OCI-LY1 (cell line): ENCODE measurements around the gene JAK1.
"Not testable (repeated sequence)": the region's sequence is repeated elsewhere in the genome, so short reads cannot be mapped to it uniquely, and the experiment has no call there.

Experiments
- H2AFZ ChIP-seq: fragments of 200-600 bp; sonication (generic), shearing (Covaris generic); 2 replicates; pipeline ENCODE4 v1.6.0; 2014; ENCODE audit warnings: antibody characterized with exemption, mild to moderate bottlenecking, low read length
- H3F3A ChIP-seq: fragments of 200-600 bp; sonication (generic), shearing (Covaris generic); 2 replicates; pipeline ENCODE4 v1.6.0; 2014; ENCODE audit warnings: mild to moderate bottlenecking, antibody characterized with exemption, low read length, moderate library complexity; ENCODE audit not compliant: insufficient read depth
- H3K27ac ChIP-seq: fragments of 200-600 bp; sonication (generic); 2 replicates; pipeline ENCODE4 v1.5.1; 2014; ENCODE audit warnings: low read length, mixed run types, mild to moderate bottlenecking, low read depth; ENCODE audit not compliant: poor library complexity, severe bottlenecking
- H3K27me3 ChIP-seq: fragments of 200-600 bp; sonication (generic); 2 replicates; pipeline ENCODE4 v1.6.0; 2014; ENCODE audit warnings: antibody characterized with exemption, mild to moderate bottlenecking, low read length, moderate library complexity; ENCODE audit not compliant: insufficient read depth
- H3K36me3 ChIP-seq: fragments of 200-600 bp; sonication (generic); 2 replicates; pipeline ENCODE4 v1.6.1; 2014; ENCODE audit warnings: mild to moderate bottlenecking, antibody characterized with exemption, low read length, moderate library complexity, mixed read lengths; ENCODE audit not compliant: insufficient read depth
- H3K4me1 ChIP-seq: fragments of 200-600 bp; sonication (generic); 2 replicates; pipeline ENCODE4 v1.5.1; 2014; ENCODE audit warnings: mild to moderate bottlenecking, low read length, moderate library complexity; ENCODE audit not compliant: insufficient read depth, severe bottlenecking
- H3K4me2 ChIP-seq: fragments of 200-600 bp; sonication (generic), shearing (Covaris generic); 2 replicates; pipeline ENCODE4 v1.6.1; 2014; ENCODE audit warnings: low read length
- H3K4me3 ChIP-seq: fragments of 200-600 bp; sonication (generic); 2 replicates; pipeline ENCODE4 v1.5.1; 2014; ENCODE audit warnings: low read length, low read depth, mild to moderate bottlenecking, mixed read lengths; ENCODE audit not compliant: poor library complexity, severe bottlenecking
- H3K79me2 ChIP-seq: fragments of 200-600 bp; shearing (Covaris generic); 2 replicates; pipeline ENCODE4 v1.6.1; 2016; ENCODE audit warnings: mixed run types, low read length, mixed read lengths; ENCODE audit not compliant: insufficient read depth
- H3K9ac ChIP-seq: fragments of 200-600 bp; sonication (generic), shearing (Covaris generic); 2 replicates; pipeline ENCODE4 v1.6.1; 2014; ENCODE audit warnings: mild to moderate bottlenecking, low read length, mixed read lengths
- H3K9me2 ChIP-seq: fragments of 200-600 bp; sonication (generic), shearing (Covaris generic); 2 replicates; pipeline ENCODE4 v1.6.1; 2014; ENCODE audit warnings: low read depth, mild to moderate bottlenecking, low read length, mixed read lengths
- H3K9me3 ChIP-seq: fragments of 200-600 bp; shearing (Covaris generic); 2 replicates; pipeline ENCODE4 v1.6.1; 2014; ENCODE audit warnings: low read length, mixed read lengths
- H4K20me1 ChIP-seq: fragments of 200-600 bp; sonication (generic), shearing (Covaris generic); 2 replicates; pipeline ENCODE4 v1.6.0; 2016; ENCODE audit warnings: mild to moderate bottlenecking, low read length; ENCODE audit not compliant: insufficient read depth
- EZH2 ChIP-seq: fragments of 200-600 bp; sonication (generic), shearing (Covaris generic); IDR thresholded peaks from 2 replicates; pipeline ENCODE4 v1.8.0; 2017; ENCODE audit warnings: borderline replicate concordance, mixed run types, mild to moderate bottlenecking, antibody characterized with exemption, low read length, moderate library complexity, mixed read lengths
- TF ChIP-seq, protein P1 (sequence below): fragments of 200-600 bp; sonication (generic), shearing (Covaris generic); IDR thresholded peaks from 2 replicates; pipeline ENCODE4 v1.5.1; 2017; ENCODE audit warnings: mild to moderate bottlenecking, antibody characterized with exemption, low read length, moderate library complexity, mixed read lengths

The JAK1 gene

DNA sequence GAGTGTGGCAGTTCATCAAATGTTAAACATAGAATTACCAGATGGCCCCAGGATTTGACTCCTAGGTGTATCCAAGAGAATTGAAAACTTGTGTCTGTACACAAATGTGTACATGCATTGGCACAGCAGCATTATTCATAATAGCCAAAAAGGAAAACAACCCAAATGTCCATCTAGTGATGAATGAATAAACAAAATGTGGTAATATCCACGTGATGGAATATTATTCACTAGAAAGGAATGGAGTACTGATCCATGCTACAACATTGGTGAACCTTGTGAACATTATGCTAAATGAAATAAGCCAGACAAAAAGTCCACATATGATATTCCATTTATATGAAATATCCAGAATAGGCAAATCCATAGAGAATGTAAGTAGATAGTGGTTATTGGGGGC is 143.7 kb downstream of the JAK1 start:
- H3K4me3 ChIP-seq: no peak overlapping the region
- H2AFZ ChIP-seq: no peak overlapping the region
- TF ChIP-seq EZH2: no peak
- TF ChIP-seq, protein P1, sequence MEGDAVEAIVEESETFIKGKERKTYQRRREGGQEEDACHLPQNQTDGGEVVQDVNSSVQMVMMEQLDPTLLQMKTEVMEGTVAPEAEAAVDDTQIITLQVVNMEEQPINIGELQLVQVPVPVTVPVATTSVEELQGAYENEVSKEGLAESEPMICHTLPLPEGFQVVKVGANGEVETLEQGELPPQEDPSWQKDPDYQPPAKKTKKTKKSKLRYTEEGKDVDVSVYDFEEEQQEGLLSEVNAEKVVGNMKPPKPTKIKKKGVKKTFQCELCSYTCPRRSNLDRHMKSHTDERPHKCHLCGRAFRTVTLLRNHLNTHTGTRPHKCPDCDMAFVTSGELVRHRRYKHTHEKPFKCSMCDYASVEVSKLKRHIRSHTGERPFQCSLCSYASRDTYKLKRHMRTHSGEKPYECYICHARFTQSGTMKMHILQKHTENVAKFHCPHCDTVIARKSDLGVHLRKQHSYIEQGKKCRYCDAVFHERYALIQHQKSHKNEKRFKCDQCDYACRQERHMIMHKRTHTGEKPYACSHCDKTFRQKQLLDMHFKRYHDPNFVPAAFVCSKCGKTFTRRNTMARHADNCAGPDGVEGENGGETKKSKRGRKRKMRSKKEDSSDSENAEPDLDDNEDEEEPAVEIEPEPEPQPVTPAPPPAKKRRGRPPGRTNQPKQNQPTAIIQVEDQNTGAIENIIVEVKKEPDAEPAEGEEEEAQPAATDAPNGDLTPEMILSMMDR: no peak
- no peaks in the 10 kb centered on the region for H3K4me1 ChIP-seq
- H3K9ac ChIP-seq: no peak overlapping the region
- H3K4me2 ChIP-seq: no peak overlapping the region
- no peaks in the 10 kb centered on the region for H3K36me3 ChIP-seq
- no peaks in the 10 kb centered on the region for H3F3A ChIP-seq
- no peaks in the 10 kb centered on the region for H3K9me2 ChIP-seq
- no peaks in the 10 kb centered on the region for H4K20me1 ChIP-seq
- H3K27ac ChIP-seq: no peak overlapping the region
- no peaks in the 10 kb centered on the region for H3K27me3 ChIP-seq
- no peaks in the 10 kb centered on the region for H3K79me2 ChIP-seq
- no peaks in the 10 kb centered on the region for H3K9me3 ChIP-seq

DNA sequence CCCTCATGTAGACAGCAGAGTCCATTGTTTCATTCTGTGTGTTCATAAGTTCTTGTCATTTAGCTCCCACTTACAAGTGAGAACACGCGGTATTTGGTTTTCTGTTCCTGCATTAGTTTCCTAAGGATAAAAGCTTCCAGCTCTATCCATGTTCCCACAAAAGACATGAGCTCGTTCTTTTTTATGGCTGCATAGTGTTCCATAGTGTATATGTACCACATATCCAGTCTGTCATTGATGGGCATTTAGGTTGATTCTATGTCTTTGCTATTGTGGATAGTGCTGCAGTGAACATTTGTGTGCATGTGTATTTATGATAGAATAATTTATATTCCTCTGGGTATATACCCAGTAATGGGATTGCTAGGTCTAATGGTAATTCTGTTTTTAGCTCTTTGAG is 145.8 kb downstream of the JAK1 start:
- not testable (repeated sequence) for H3K9me3 ChIP-seq, H3K4me3 ChIP-seq, H3K9me2 ChIP-seq, H2AFZ ChIP-seq, H4K20me1 ChIP-seq, H3K27me3 ChIP-seq, H3K4me2 ChIP-seq, H3K79me2 ChIP-seq, H3F3A ChIP-seq, H3K4me1 ChIP-seq, H3K9ac ChIP-seq, H3K36me3 ChIP-seq, H3K27ac ChIP-seq

DNA sequence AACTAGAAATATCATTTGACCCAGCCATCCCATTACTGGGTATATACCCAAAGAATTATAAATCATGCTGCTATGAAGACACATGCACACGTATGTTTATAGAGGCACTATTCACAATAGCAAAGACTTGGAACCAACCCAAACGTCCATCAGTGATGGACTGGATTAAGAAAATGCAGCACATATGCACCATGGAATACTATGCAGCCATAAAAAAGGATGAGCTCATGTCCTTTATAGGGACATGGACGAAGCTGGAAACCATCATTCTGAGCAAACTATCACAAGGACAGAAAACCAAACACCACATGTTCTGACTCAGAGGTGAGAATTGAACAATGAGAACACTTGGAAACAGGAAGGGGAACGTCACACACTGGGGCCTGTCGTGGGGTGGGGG is 149.0 kb downstream of the JAK1 start:
- not testable (repeated sequence) for H3K9ac ChIP-seq, H3K4me2 ChIP-seq, H2AFZ ChIP-seq, H3K4me3 ChIP-seq, H3K9me2 ChIP-seq, H3K79me2 ChIP-seq, H3K27me3 ChIP-seq, H3F3A ChIP-seq, H3K9me3 ChIP-seq, H4K20me1 ChIP-seq, H3K36me3 ChIP-seq, H3K27ac ChIP-seq, H3K4me1 ChIP-seq

DNA sequence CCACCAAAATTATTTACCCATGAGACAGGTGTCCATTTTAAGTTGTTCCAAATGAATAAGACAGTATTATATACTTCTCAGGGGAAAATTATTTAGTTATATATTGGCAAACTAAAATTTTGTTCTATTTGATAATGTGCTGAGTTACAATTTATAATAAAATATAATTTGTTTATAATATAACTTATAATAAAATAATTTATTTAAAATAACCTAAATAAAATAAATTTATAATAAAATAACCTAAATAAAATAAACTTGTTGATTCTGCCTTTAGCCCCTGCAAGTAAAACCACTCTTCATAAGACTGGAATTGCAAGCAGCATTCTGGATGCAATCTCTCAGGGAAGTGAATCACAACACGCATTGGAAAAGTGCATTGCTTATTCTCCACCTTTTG is 151.9 kb downstream of the JAK1 start:
- H3F3A ChIP-seq: no peaks in the 10 kb centered on the region
- no peaks in the 10 kb centered on the region for H3K79me2 ChIP-seq

More for the DNA sequence above, 151.9 kb downstream of the JAK1 start:
- no peak overlapping the region for H3K4me2 ChIP-seq
- H3K9me2 ChIP-seq: no peaks in the 10 kb centered on the region
- no peak overlapping the region for H3K9ac ChIP-seq
- H3K27me3 ChIP-seq: no peaks in the 10 kb centered on the region
- no peaks in the 10 kb centered on the region for H3K36me3 ChIP-seq
- H3K4me1 ChIP-seq: no peaks in the 10 kb centered on the region
- H3K4me3 ChIP-seq: no peak overlapping the region
- H2AFZ ChIP-seq: no peak overlapping the region
- no peak overlapping the region for H3K27ac ChIP-seq
- TF ChIP-seq, protein P1: no peak
- TF ChIP-seq EZH2: no peak
- H4K20me1 ChIP-seq: no peaks in the 10 kb centered on the region
- no peaks in the 10 kb centered on the region for H3K9me3 ChIP-seq
